ENCODE results near the gene HS3ST3A1. TPM values are rescaled to one million over a fixed set of nuclear protein-coding genes. Genes with fewer than 3 reads are reported as not detected.
A peak's percentile ranks its signal among the peaks of the same experiment; 100 is the strongest.

HS3ST3A1 gene
- total RNA-seq (2012; rRNA removed), result 7.5 and 9.0 TPM in 2 replicates
- 8.8 and 11.9 TPM in 2 replicates for polyA plus RNA-seq (2012; rRNA removed)
- 4.1 and 14.2 TPM in 2 replicates for polyA plus RNA-seq (2012; cell fraction: cytosol; rRNA removed)
- 16.3 and 27.2 TPM in 2 replicates for polyA plus RNA-seq (2012; cell fraction: nucleus; rRNA removed; ENCODE audit: low replicate concordance)
- Bru-seq, nascent RNA, result percentile 82 among the genes with signal in this experiment
- BruChase-seq, experiment 1, labeled RNA remaining after a 6-hour chase, result percentile 80 among the genes with signal in this experiment
- BruChase-seq, experiment 2, labeled RNA remaining after a 2-hour chase, result percentile 83 among the genes with signal in this experiment
- long read RNA-seq, transcript HS3ST3A1-201 (2 exons, 2,527 nt), result major isoform, 35 of 42 reads
- long read RNA-seq, partial matches to known transcripts, result 0 of 42 reads
- long read RNA-seq, other reads (novel, unspliced or antisense), result 7 of 42 reads

DNA sequence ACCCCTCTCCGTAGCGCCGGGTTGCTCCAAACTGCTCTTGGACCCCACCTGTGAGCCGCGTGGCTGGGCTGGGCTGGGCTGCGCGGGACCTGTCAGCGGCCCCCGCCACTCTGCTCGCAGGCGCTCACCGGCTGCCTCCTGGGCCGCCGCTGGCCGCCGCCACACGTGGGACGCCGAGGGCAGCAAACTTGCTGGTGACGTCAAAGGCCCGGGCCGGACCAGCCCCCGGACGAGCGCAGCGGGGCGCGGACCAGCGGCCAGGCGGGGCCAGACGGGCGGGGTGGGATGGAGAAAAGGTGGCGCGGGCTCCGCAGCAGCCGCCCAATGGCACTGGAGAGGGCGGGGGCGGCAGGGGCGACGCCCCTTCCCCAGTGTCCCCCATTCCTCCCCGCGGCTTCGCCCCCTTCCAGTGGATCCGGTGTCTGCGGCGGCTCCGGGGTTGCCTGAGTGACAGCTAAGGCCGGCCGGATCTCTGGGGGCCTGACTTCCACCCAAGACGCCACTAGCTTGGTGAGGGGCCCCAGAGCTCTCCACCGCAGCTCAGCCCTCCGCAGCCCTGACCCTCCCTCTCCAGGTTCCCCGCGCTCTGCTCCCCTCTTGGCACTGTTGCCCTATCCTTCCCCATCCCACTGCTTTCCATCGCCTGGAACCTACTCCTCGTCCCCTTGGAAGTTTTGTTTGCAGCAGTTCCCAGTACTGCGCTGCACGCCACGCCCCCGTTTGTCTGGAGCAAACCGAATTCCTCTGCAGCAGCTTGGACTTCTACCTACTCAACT, at the start of gene HS3ST3A1:
Gene HS3ST3A1 (minus strand): TSS at position 154 of the 776 bp plus-strand sequence. CDS start 800 bp downstream, outside the sequence.
- POLR2A ChIA-PET (ENCODE audit: unreplicated experiment), result interaction anchor here (0.8 kb wide), 1 partner anchor 699 kb away, joined by 4 read pairs; the partner anchor contains the start of gene HS3ST3B1
- TF ChIP-seq CHD1 (IDR thresholded peaks at IDR 0.05; ENCODE audit: low read depth, low read length) (no peak; the same call in 1 of the 2 replicates), NFE2L2 (IDR thresholded peaks at IDR 0.05; ENCODE audit: low read depth, low read length) (no peak), POLR2A (IDR thresholded peaks at IDR 0.05; ENCODE audit: low read depth, low read length) (peak; percentile 73), MXI1 (IDR thresholded peaks at IDR 0.05; ENCODE audit: borderline replicate concordance, low read depth, low read length) (peak; percentile 92; the same call in 1 of the 2 replicates), BHLHE40 (IDR thresholded peaks at IDR 0.05; ENCODE audit: low read depth, low read length) (peak; percentile 43; the same call in 1 of the 2 replicates), RCOR1 (IDR thresholded peaks at IDR 0.05; ENCODE audit: insufficient replicate concordance, low read length) (peak; percentile 27), CEBPB (IDR thresholded peaks at IDR 0.05; ENCODE audit: low read depth, low read length) (no peak), SMC3 (IDR thresholded peaks at IDR 0.05; ENCODE audit: low read depth, low read length) (0 out of 2 replicates have a peak, but pooled peaks have one; percentile 14), FOS (IDR thresholded peaks at IDR 0.05; ENCODE audit: low read depth, low read length) (no peak), RFX5 (IDR thresholded peaks at IDR 0.05; ENCODE audit: low read depth, low read length) (no peak), MAFK (IDR thresholded peaks at IDR 0.05; ENCODE audit: low read depth, low read length) (no peak)
- TF ChIP-seq, protein P1, sequence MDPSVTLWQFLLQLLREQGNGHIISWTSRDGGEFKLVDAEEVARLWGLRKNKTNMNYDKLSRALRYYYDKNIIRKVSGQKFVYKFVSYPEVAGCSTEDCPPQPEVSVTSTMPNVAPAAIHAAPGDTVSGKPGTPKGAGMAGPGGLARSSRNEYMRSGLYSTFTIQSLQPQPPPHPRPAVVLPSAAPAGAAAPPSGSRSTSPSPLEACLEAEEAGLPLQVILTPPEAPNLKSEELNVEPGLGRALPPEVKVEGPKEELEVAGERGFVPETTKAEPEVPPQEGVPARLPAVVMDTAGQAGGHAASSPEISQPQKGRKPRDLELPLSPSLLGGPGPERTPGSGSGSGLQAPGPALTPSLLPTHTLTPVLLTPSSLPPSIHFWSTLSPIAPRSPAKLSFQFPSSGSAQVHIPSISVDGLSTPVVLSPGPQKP (IDR thresholded peaks at IDR 0.05; ENCODE audit: borderline replicate concordance, low read depth, low read length), result no peak
- TF ChIP-seq, protein P2, sequence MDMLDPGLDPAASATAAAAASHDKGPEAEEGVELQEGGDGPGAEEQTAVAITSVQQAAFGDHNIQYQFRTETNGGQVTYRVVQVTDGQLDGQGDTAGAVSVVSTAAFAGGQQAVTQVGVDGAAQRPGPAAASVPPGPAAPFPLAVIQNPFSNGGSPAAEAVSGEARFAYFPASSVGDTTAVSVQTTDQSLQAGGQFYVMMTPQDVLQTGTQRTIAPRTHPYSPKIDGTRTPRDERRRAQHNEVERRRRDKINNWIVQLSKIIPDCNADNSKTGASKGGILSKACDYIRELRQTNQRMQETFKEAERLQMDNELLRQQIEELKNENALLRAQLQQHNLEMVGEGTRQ (IDR thresholded peaks at IDR 0.05; ENCODE audit: low read depth, low read length), result peak; percentile 71

More for the DNA sequence above, at the start of gene HS3ST3A1:
- in situ Hi-C loops (cut with MboI; ENCODE audit: low sequenced_read_pairs) (no loop called here), dilution Hi-C loops (cut with HindIII; ENCODE audit: low sequenced_read_pairs, unreplicated experiment) (no loop called here), intact Hi-C loops (cut with micrococcal nuclease) (loop anchor here (2.0 to 5.0 kb wide), 3 partner anchors 185 to 600 kb away; no protein-coding TSS in a partner anchor)
- H3K56ac ChIP-seq (ENCODE audit: extremely low read depth, insufficient read depth, low read length), result peak within 1 kb of the TSS; percentile 71
- peak within 1 kb of the TSS; percentile 88 for H4K5ac ChIP-seq (ENCODE audit: low read depth, low read length)
- H3K27ac ChIP-seq (ENCODE audit: insufficient read depth, low read length), result peak within 1 kb of the TSS; percentile 98
- peak within 1 kb of the TSS; percentile 99 for H3K9ac ChIP-seq (ENCODE audit: low read depth, low read length)
- H3K9me1 ChIP-seq (ENCODE audit: insufficient read depth, low read length), result no peaks in the 10 kb centered on the region
- H3K9me3 ChIP-seq (ENCODE audit: control insufficient read depth, insufficient read depth, low read length), result no peaks in the 10 kb centered on the region
- H2AK5ac ChIP-seq (ENCODE audit: low read depth, low read length), result peak within 1 kb of the TSS; percentile 66
- peak within 1 kb of the TSS; percentile 91 for H3K23ac ChIP-seq (ENCODE audit: low read depth, low read length)
- H2AK9ac ChIP-seq (replicated peaks; ENCODE audit: low read depth, low read length, poor library complexity), result peak within 1 kb of the TSS; percentile 96
- BruUV-seq (replicated peaks), result no TSS peak
- H2BK120ac ChIP-seq (ENCODE audit: low read depth, low read length), result peak within 1 kb of the TSS; percentile 80
- 0% methylated on average over 17 of the region's 61 CpGs; no CpG with 5 or more reads in 1 of the 2 experiments for WGBS, 2 experiments (ENCODE audit: extremely low coverage in 2 of 2, insufficient read length in 1 of 2)
- CTCF ChIA-PET, result no interaction called here
- H2BK5ac ChIP-seq (ENCODE audit: low read depth, low read length, poor library complexity, severe bottlenecking), result peak within 1 kb of the TSS; percentile 93
- H3K18ac ChIP-seq (ENCODE audit: low read depth, low read length), result peak within 1 kb of the TSS; percentile 90
- H4K20me1 ChIP-seq (ENCODE audit: insufficient read depth, low read length), result no peaks in the 10 kb centered on the region
- H3K79me1 ChIP-seq (ENCODE audit: low read depth in 1 of 2, low read length in 2 of 2), result peaks cover 0 to 17% of the 10 kb centered on the region in 2 experiments; a peak in 1 of 4 replicates
- peak; percentile 82 for DNase-seq
- peak within 1 kb of the TSS; percentile 92 for H3K14ac ChIP-seq (replicated peaks; ENCODE audit: low read depth, low read length)
- no peaks in the 10 kb centered on the region for H3K27me3 ChIP-seq (ENCODE audit: control insufficient read depth, insufficient read depth, low read length)
- H2AFZ ChIP-seq (replicated peaks; ENCODE audit: low read length, poor library complexity), result peak within 1 kb of the TSS; percentile 97
- H4K8ac ChIP-seq (ENCODE audit: low read depth in 2 of 2, low read length in 2 of 2), result peak within 1 kb of the TSS; percentile 78; a peak in 3 of 4 replicates
- no peaks in the 10 kb centered on the region for H3K4me1 ChIP-seq (ENCODE audit: control insufficient read depth, insufficient read depth, low read length)
- H3K36me3 ChIP-seq (ENCODE audit: control insufficient read depth, insufficient read depth, low read length), result no peaks in the 10 kb centered on the region
- peak within 1 kb of the TSS; percentile 56 for H2BK20ac ChIP-seq (ENCODE audit: low read depth, low read length)
- peak within 1 kb of the TSS; percentile 77; the same call in 2 of the 3 replicates for H2BK15ac ChIP-seq (ENCODE audit: low read depth, low read length)
- peak within 1 kb of the TSS; percentile 90 for H3K4ac ChIP-seq (ENCODE audit: low read depth, low read length)
- ATAC-seq (ENCODE audit: low read depth), result peak; percentile 85
- H3K4me2 ChIP-seq (ENCODE audit: low read depth, low read length), result peak within 1 kb of the TSS; percentile 96
- H4K91ac ChIP-seq (ENCODE audit: insufficient read depth, low read depth, low read length), result peak within 1 kb of the TSS; percentile 90
- peak within 1 kb of the TSS; percentile 93 for H3K4me3 ChIP-seq (ENCODE audit: insufficient read depth, low read depth, low read length)
